IPS-20b (cell line): ENCODE data around the gene NUDT15.

ENCODE experiments used
- H3K27ac ChIP-seq: one replicate; pipeline ENCODE4 v1.5.1; 2013; ENCODE audit warnings: low read length
- H3K27me3 ChIP-seq: 2 replicates; pipeline ENCODE4 v1.6.1; 2013; ENCODE audit warnings: mild to moderate bottlenecking, low read length, inconsistent platforms; ENCODE audit not compliant: insufficient read depth
- H3K36me3 ChIP-seq: 2 replicates; pipeline ENCODE4 v1.6.1; 2013; ENCODE audit warnings: low read depth, mild to moderate bottlenecking, inconsistent platforms, low read length, moderate library complexity; ENCODE audit not compliant: insufficient read depth
- H3K4me1 ChIP-seq: 2 replicates; pipeline ENCODE4 v1.6.1; 2013; ENCODE audit warnings: mild to moderate bottlenecking, control low read depth, inconsistent platforms, low read length, moderate library complexity; ENCODE audit not compliant: insufficient read depth
- H3K4me3 ChIP-seq: 2 replicates; pipeline ENCODE4 v1.5.1; 2013; ENCODE audit warnings: mild to moderate bottlenecking, low read length, inconsistent platforms
- H3K9ac ChIP-seq: 2 replicates; pipeline ENCODE4 v1.6.1; 2013; ENCODE audit warnings: low read depth, mild to moderate bottlenecking, inconsistent platforms, low read length, moderate library complexity
- H3K9me3 ChIP-seq: 2 replicates; pipeline ENCODE4 v1.6.1; 2013; ENCODE audit warnings: mild to moderate bottlenecking, low read depth, low read length, inconsistent platforms; ENCODE audit not compliant: insufficient read depth

Gene NUDT15

DNA sequence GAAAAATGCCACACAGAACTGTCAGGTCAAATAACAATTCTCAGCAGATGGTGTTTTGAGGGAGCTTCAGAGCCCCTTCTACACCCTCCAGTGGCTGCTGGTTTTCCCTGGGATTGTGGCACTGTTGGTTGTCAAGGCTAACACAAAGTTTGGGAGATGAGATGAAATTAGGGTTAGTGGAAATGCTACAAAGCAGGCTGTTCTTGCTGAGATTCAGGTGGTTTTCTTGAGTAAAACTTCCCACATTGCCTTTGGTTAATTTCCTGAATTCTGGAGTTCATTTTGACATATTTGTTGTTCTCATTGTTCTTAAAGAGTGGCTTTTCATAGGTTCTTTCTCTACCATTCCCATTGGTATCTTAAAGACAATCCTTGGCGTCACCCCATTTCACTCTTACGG, 35.3 kb downstream of the NUDT15 start:
- Histone ChIP-seq H3K9me3 (peaks cover 71% of the 10 kb centered on the region), H3K36me3 (peaks cover 98% of the 10 kb centered on the region), H3K4me1 (no peaks in the 10 kb centered on the region), H3K27ac (no peak overlapping the region), H3K4me3 (no peak overlapping the region), H3K27me3 (no peaks in the 10 kb centered on the region), H3K9ac (no peak overlapping the region)

DNA sequence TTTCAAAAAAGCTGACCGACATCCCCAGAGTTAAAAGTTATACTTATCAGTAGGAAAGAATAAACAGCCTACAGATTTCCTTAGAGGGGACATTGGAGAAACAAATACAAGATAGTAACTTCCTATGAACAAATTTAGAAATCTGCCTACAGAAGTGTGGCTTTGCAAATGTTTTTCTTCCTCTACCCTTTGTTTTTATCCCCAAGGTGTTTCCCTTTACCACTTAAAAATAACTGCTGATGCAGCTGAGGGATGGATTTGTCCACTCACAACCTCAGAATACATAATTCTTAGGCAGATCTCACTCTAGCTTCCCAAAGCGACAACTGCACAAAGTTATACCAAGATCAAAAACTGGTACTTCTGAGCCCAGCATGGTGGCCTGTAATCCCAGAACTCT, 36.5 kb downstream of the NUDT15 start:
- Histone ChIP-seq H3K27ac (no peak overlapping the region), H3K4me3 (no peak overlapping the region), H3K27me3 (no peaks in the 10 kb centered on the region), H3K4me1 (no peaks in the 10 kb centered on the region), H3K9me3 (peaks cover 58% of the 10 kb centered on the region), H3K36me3 (peaks cover 98% of the 10 kb centered on the region), H3K9ac (no peak overlapping the region)

DNA sequence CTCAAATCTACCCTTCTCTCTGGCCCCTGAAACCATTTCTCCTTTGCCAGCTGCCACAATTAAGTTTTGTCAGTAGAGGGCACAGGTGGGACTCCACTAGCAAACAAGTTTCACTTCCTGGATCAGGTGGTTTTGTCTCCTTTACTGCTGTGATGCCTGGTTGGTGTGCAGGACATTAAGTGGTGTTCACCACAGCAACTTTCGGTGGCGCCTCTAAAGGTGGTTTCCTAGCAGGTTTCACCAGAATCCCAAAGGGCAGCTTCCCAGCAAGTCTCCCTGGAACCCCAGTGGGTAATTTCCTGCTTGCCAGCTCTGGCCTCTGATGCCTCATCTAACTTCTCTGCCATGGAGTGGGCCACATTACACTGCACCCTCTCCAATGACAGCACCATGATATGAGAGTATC, 40.7 kb downstream of the NUDT15 start:
- H3K9ac ChIP-seq, result no peak overlapping the region
- H3K27ac ChIP-seq, result no peak overlapping the region
- H3K9me3 ChIP-seq, result peaks cover 18% of the 10 kb centered on the region
- H3K27me3 ChIP-seq, result no peaks in the 10 kb centered on the region
- peaks cover 93% of the 10 kb centered on the region for H3K36me3 ChIP-seq
- H3K4me1 ChIP-seq, result no peaks in the 10 kb centered on the region
- no peak overlapping the region for H3K4me3 ChIP-seq

DNA sequence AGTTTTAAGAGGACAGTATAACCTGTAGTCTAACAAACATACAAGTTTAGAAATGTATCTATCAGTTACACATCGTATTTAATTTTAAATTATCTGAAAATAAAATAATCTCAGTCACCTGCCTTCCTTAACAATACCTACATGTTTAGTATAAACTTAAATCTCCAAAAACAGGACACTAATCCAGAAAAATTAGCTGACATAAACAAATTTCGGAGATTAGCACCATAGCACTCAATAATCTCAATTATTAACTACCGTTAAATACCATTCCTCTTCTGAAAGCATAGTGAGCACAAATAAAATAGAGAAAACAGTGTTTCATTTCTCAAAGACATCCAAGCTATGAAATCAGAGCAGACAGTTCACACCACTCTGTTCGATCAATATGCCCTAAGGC, 44.2 kb downstream of the NUDT15 start:
- no peak overlapping the region for H3K27ac ChIP-seq
- peaks cover 90% of the 10 kb centered on the region for H3K36me3 ChIP-seq
- H3K27me3 ChIP-seq, result no peaks in the 10 kb centered on the region
- H3K9me3 ChIP-seq, result no peaks in the 10 kb centered on the region
- H3K4me3 ChIP-seq, result no peak overlapping the region
- H3K4me1 ChIP-seq, result no peaks in the 10 kb centered on the region
- no peak overlapping the region for H3K9ac ChIP-seq

DNA sequence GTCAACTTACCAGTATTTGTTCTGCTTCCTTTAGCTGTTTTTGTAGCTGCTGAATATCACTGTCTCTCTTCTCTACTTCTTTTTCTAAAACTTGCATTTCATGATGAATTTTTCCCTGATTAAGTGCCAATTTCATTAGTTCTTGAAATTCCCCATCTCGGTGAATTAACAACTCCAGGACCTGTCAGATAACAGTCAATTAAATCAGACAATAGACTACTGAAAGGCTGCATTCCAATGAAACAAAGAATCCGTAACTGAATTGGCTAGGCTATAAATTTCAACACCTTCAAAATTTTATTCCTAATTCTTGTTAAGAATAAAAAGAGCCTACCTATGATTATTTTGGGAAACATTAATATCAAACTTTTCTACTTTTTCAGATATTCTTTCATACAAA, 48.7 kb downstream of the NUDT15 start:
- Histone ChIP-seq H3K4me3 (no peak overlapping the region), H3K4me1 (no peaks in the 10 kb centered on the region), H3K9me3 (no peaks in the 10 kb centered on the region), H3K27ac (no peak overlapping the region), H3K27me3 (no peaks in the 10 kb centered on the region), H3K9ac (no peak overlapping the region), H3K36me3 (peaks cover 50% of the 10 kb centered on the region)

DNA sequence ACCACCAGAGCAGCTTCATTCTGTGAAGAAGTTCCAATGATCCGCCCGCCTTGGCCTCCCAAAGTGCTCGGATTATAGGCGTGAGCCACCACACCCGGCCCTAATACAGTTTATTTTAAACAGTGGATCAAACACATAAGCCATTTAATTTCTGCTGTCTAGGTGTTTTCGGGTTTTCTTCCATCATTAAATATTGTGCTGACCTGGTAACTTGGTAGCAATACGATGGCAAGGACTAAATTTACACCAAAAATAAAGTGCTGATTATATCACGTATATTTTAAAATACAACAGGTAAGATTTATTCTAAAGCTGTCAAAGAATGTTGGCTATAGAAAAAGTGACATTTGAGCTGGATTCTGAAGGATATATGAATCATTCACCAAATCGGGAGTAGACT, 56.1 kb downstream of the NUDT15 start:
- 0 out of 2 replicates have a peak, but pooled peaks cover 3% of the 10 kb centered on the region for H3K36me3 ChIP-seq
- peak overlapping the region; percentile 74 for H3K4me3 ChIP-seq
- no peaks in the 10 kb centered on the region for H3K27me3 ChIP-seq
- H3K9me3 ChIP-seq, result no peaks in the 10 kb centered on the region
- peaks cover 28% of the 10 kb centered on the region for H3K4me1 ChIP-seq
- H3K9ac ChIP-seq, result peak overlapping the region; percentile 88; the same call in 1 of the 2 replicates
- no peak overlapping the region for H3K27ac ChIP-seq

DNA sequence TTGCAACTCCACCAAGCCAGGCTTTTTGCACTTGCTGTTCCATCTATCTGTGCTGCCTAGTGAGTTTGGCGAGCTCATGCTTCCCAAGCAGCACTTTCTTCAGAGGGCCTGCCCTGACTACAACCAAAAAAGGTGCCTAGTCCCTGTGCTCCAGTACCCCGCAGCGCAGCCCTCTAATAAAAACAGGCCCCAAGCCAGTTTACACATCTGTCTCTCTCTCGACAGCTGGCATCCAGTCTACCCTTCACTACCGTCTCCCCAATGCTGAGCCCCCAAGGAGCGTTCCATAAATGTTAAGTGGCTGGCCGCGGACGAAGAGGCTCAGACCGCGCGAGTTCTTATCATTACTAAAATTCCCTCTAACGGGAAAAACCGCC, 56.9 kb downstream of the NUDT15 start:
- Histone ChIP-seq H3K9ac (peak overlapping the region; percentile 88), H3K4me3 (peak overlapping the region; percentile 74), H3K9me3 (no peaks in the 10 kb centered on the region), H3K36me3 (0 out of 2 replicates have a peak, but pooled peaks cover 3% of the 10 kb centered on the region), H3K4me1 (peaks cover 28% of the 10 kb centered on the region), H3K27ac (peak overlapping the region; percentile 16), H3K27me3 (no peaks in the 10 kb centered on the region)

DNA sequence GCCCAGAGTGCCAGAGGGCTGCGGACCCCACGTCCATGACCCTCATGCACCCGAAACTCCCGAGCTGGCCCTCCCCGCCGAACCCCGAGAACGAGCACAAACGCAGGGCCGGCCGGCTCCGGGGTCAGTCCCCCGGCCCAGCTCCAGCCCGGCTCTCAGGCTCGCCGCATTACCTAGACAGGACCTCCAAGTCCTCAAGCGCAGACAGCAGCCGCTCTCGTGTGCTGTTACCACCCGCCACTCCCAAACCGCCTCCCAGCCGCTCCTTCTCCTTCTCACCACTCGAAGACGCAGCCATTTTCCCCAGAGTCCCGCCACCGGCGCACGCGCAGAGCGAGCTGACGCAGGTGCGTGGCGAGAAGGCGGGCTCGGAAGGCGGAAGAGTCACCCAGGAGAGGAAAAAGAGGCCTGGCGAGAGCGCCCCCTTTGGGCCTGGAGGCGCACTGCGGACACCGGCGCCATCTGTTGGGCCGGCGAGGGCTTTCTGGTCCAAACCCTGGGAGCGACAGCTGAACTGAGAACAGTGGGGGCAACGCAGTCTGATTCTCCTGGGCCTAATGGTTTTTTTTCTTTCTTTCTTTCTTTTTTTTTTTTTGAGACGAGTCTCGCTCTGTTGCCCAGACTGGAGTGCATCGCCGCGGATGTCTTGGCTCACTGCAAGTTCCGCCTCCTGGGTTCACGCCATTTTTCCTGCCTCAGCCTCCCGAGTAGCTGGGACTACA, 57.4 kb downstream of the NUDT15 start, which contains the start of gene MED4:
Gene MED4, minus strand, starts transcription at position 324 of the 722 bp plus-strand sequence. Its CDS starts 26 bp downstream, at position 298.
- peaks cover 28% of the 10 kb centered on the region for H3K4me1 ChIP-seq
- H3K9me3 ChIP-seq, result no peaks in the 10 kb centered on the region
- peak within 1 kb of the TSS; percentile 88 for H3K9ac ChIP-seq
- H3K4me3 ChIP-seq, result peak within 1 kb of the TSS; percentile 74
- no peaks in the 10 kb centered on the region for H3K27me3 ChIP-seq
- peak within 1 kb of the TSS; percentile 16 for H3K27ac ChIP-seq
- 0 out of 2 replicates have a peak, but pooled peaks cover under 1% of the 10 kb centered on the region for H3K36me3 ChIP-seq

DNA sequence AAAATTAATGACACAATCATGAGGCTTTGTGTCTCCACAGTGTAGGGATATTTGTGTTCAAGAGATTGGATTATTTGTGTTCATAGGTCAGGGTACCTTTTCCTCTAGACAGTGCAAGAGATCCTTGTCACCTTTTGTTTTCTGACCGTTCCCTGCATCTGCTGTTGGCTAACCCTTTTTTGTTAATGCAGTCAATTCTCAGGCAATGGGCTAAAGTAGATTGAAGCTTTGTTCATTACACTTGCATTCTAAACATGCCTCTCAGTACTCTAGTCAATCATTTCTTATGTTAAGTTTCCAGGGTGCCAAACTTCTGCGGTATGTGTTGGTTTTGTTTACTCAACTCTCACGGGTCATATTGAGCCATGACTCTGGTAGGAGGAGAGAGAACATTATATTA, 59.1 kb downstream of the NUDT15 start:
- Histone ChIP-seq H3K4me1 (peaks cover 28% of the 10 kb centered on the region), H3K27me3 (no peaks in the 10 kb centered on the region), H3K4me3 (peak overlapping the region; percentile 40), H3K9ac (peak overlapping the region; percentile 54; the same call in 1 of the 2 replicates), H3K9me3 (no peaks in the 10 kb centered on the region), H3K36me3 (no peaks in the 10 kb centered on the region), H3K27ac (no peak overlapping the region)
